ENCODE results near the gene HRK.

The HRK gene

DNA sequence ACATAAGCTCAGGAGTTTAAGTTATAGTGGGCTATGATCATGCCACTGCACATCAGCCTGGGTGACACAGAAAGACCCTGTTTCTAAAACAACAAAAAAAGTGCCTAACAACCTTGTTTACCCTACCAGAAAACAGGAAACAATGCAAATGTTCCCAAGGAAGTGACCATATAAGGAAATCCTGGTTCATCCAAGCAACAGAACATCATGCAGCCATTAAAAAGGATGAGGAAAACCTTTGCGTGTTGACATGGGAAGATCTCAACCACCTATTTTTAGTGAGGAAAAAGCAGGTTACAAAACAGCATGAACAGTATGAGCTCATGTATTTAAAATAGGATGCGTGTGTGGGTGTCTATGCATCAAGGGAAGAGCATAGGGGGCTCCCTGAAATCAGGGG is 13.7 kb downstream of the HRK start:
- DNase-seq (ENCODE audit: low spot score) = no peak

DNA sequence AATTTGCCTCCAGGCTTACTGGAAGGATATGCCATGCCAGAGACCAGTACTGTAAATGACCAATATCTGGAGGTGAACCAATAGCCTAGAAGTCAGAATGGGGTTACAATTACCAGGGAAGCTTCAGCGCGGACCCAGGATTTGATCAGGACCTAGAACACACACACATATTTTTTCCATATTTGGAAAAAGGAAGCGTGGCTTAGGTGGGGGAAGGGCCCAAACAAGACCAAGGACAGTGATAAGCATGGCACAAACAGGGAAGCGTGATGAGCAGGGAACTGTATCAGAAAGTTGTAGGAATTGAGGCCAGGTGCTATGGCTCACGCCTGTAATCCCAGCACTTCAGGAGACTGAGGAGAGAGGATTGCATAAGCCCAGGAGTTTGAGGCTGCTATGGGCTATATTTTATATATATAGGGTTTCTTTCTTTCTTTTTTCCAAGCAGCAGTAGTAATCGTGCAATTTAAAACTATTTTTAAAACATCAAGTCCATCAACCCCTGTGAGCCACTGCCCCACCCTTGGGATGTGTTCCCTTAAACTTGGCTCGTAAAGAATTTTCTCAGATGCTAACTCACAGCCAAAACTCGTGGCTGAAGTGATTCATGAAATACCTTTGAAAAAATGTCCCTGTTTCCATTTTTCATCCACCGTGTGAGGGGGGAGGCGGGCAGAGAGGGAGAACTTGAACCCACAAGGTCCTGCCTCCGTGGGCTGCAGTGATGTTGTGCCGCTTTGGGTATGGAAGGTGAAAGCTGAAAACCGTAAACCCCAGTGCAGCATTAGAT is 16.7 kb downstream of the HRK start:
- peak; percentile 46 for DNase-seq (ENCODE audit: low spot score)

DNA sequence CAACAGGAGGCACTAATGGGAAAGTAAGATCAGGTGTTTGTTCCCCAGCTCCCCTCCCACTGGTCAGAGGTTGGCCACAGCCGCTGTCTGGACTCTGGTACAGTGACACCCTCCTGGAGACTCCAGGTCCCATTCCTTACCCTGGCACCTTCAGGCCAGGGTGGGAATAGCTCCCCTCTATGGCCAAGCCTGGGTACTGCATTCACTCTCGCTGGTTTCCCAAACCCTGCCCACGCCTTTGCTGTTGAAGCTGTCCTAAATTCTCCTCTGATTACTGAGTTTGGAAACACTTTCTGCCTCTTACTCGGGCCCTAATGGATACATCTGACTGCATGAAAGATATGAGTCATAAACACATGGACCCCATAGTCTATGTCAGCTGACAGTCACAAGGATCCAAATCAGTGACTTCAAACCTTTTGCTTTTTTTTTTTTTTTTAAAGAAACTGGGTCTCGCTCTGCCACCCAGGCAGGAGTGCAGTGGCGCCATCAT is 17.9 kb downstream of the HRK start:
- no peak for DNase-seq (ENCODE audit: low spot score)

DNA sequence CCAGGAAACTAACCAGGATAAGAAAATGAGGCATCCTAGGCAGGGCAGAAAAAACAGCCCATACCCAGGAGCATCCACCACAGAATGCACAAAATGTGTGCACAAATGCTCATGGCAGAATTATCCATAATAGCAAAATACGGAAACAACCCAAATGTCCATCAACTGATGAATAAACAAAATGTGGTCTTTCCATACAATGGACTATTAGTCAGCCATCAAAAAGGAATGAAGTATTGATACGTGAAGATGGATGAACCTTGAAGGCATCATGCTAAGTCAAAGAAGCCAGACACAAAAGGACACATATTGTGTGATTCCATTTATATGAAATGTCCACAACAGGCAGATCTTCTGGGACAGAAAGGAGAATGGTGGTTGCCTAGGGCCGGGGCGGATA is 19.1 kb downstream of the HRK start:
- no peak for DNase-seq (ENCODE audit: low spot score)

DNA sequence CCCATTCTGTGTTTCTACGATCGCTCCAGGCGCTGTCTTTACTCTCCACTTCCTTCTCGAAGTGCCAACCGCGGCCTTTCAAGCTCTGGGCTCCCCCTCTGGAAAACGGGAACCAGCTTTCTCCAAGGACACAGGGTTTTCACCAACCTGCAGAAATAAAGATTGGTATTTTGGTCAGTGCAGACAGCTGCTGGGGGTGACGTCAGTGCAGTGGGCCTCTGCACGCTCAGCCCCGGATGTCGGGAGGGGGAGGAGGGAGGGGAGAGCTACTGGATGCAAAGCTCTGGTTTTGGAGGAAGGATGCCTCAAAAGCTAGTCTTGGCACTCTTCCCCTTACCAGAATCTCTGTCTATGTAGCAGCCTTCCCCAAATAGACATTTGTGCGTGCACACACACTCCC is 19.9 kb downstream of the HRK start:
- DNase-seq (ENCODE audit: low spot score) = no peak

DNA sequence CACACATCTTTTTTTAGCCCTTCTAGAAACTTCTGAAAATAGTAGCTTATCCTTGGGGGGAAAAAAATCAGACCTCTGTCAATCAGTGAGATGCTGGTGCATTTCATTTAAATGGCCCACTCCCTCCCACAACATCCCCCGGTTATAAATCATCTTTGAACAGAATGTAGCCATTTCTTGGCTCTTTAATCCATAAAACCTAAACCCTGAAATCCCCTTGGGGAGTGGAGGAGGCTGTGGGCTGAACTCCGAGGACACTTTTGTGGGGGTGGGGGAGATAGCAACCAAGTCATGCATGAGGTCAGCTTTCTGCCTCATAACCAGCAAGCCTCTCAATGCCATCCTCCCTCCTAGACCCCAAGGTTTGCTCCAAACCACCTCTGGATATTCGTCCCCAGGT is 21.0 kb downstream of the HRK start:
- no peak for DNase-seq (ENCODE audit: low spot score)

DNA sequence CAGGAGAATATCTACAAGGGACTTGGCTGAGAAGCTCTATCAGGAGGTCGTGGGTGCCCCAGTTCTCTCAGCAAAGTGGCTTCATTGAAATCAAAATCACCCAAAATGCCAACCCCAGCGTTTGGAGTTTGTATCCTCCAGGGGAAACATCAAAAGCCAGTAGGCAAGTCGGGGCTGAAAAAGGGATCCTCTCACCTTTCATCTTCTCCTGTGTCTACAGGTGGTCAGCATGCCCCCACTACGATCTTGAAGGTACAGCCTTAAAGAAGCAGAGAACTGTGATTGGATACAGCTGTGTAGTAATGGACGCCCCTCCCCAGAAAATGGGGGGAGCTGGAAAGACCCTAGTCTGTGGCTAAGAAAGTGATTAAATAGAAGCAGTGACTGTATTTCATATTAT is 22.2 kb downstream of the HRK start:
- DNase-seq (ENCODE audit: low spot score) = no peak

DNA sequence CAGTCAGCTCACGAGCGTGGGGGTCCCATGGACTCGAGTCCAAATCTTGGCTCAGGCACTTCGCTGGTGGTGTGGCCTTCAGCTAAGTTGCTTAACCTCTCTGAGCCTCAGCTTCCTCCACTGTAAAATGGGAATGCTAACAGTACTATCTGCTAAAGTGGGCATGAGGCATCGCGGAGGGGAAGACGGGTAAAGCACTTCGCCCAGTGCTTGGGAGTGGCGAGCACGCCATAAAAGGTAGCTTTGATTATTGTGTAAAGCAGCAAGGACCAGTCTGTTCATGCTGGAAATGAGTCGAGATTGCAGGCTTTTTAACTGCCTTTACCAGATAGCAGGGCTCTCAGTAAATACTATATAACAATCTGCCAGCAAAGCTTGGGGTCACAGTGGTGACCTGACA is 24.5 kb downstream of the HRK start:
- DNase-seq (ENCODE audit: low spot score) = no peak

DNA sequence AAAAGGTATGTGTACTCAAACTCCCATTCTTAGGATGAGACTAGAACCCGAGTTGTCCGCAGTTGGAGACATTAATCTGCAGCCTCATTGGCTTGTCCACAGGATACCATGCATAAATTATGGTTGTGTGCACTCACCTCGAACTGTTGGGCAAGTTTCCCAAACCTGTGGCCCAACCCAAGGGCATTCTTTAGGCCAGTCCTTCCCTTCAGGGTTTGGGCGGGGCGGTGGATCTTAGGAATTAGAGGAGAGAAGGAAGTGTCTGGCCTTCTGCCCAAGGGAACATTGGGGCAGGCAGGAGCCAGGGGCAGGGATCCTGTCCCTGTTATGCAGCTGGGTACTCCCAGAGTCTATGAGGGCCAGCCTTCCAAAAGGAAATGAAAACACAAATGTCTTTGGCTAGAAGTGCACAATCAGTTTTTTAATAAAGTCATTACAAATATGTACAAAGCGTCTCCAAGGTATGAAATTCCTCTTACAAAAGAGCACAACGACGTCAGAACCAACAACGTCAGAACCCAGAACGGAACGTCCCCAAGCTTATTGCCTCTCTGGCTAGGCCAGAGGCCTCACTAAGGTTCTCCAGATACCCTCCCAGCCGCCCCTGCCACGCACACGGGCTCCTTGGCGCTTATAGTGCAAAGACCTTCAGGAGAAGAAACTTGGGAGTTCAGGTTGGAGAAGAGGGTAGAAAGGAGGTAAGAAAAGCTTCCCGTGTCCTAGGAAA is 25.3 kb downstream of the HRK start:
- no peak for DNase-seq (ENCODE audit: low spot score)

DNA sequence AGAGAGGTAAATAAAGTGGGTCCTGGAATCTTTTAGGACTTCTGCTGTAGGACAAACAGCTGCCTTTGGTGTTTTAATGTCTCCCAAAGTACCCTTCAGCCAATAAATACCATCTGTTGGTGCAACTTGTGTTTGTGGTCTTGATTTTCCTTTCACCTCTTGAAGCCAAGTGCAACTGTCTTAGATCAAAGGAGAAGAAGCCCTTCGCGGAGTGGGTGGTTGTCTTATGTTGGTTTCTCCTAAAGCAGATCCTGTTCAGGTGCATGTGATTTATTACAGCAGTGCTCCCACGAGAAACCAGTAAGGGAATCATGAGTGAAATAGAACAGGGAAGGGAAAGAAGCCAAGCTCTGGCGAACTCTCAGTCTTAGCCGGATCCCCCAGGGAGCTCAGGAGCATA is 27.7 kb downstream of the HRK start:
- DNase-seq (ENCODE audit: low spot score) = no peak

DNA sequence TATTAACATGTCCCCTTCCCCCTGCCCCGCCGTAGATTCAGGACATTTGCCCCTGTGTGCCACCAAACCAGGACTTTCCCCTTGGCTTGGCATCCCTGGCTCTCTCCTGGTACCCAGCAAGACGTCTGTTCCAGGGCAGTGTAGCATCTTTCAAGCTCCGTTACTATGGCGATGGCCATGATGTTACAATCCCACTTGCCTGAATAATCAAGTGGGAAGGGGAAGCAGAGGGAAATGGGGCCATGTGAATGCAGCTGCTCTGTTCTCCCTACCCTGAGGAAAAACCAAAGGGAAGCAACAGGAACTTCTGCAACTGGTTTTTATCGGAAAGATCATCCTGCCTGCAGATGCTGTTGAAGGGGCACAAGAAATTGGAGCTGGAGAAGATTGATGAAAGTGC is 28.9 kb downstream of the HRK start:
- DNase-seq (ENCODE audit: low spot score) = no peak

DNA sequence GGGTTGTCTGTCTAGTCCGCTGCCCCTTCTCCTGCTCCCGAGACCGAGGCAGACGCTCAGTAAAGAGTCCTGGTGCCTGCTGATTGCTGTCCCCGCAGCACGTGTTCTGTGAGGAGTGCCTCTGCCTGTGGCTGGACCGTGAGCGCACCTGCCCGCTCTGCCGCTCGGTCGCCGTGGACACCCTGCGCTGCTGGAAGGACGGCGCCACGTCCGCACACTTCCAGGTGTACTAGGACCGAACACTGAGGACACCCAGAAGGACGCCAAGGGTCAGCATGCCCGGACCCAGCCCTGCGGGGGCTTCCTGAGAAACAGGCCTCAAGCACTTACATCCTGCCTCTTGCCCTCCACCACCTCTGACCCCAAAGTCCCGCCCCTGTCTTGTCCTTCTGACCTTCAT is 32.0 kb downstream of the HRK start:
- DNase-seq (ENCODE audit: low spot score) = no peak

DNA sequence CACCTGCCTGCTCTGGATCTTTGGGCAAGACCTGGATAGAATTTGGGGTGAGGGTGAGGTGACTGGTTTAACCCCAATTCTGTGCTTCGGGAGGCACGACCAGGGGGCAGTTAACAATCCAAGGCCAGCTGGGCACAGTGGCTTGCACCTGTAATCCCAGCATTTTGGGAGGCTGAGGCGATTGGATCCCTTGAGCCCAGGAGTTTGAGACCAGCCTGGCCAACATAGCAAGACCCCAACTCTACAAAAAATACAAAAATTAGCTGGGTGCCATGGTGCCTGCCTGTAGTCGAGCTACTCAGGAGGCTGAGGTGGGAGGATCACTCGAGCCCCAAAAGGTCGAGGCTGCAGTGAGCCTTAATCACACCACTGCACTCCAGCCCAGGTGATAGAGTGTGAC is 38.2 kb downstream of the HRK start:
- DNase-seq (ENCODE audit: low spot score) = no peak

DNA sequence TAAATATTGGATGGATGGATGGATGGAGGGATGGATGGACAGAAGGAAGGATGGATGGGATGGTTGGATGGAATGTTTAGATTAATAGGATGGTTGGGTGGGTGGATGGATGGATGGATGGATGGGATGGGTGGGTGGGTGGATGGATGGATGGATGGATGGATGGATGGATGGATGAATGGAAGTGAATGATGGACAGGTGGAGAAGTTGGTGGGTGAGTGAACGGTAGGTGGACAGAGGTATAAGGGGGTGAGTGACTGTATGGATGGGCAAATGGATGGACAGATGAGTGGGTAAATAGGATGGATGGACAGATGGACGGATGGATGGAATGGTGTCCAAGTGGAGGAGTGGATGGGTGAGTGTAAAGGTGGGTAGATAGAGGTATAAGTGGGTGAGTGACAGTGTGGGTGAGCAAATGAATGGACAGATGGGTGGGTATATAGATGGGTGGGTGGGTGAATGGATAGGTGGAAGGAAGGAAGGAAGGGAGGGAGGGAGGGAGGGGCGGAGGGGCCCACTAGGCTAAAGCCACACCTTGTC is 41.9 kb downstream of the HRK start:
- DNase-seq (ENCODE audit: low spot score) = no peak

DNA sequence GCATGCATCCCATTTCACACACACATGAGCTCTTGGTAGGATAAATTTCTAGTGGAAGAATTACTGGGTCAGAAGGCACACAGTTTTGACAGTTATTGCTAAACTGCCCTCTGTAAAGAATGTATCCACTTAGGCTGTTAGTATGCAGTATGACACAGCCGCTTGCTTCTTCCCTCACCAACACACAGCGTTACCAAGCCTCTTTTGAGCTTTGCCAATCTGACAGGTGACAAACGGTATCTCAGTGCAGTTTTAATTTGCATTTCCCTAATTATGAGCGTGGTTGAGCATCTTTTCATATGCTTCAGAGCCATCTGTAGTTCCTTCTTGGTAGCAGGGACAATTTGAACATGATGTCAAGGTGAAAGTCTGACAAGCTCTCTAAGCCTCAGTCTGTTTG is 42.9 kb downstream of the HRK start:
- DNase-seq (ENCODE audit: low spot score) = no peak

DNA sequence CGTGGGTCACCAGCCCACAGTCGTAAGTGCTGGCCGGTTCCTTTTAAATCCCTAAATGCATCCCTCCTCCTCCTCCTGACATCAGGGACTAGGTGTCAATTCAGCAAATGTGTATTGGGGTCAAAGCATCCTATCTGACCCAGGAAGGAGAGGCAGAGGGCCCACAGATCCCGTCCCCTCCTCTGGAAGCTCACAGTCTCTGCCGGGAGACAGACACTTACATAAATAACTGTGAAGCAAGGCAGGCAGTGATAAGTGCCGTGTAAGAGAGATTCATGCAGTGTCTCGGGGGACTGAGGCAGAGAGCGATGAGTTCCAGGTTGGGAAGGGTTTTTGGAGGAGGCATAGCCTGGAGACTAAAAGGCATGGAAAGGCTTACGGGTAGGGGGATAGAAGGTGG is 44.1 kb downstream of the HRK start:
- no peak for DNase-seq (ENCODE audit: low spot score)

DNA sequence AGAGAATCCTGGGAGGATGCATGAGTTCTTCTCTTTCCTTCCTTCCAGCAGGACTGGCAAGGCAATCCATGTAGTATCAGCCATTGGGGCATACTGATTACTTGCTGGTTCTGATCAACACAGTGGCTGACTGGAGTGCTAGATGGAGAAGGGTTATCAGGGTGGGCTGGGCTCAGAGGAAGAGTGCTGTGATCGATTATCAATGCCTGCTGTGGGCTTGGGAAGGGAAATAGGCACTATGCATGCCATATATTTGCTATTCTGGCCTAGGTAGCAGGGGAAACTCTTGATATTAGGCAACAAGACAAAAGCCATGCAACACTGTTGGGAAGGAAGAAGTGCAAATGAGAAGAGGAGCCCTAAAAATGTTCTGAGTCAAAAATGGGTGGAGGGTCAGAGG is 45.8 kb downstream of the HRK start:
- no peak for DNase-seq (ENCODE audit: low spot score)

DNA sequence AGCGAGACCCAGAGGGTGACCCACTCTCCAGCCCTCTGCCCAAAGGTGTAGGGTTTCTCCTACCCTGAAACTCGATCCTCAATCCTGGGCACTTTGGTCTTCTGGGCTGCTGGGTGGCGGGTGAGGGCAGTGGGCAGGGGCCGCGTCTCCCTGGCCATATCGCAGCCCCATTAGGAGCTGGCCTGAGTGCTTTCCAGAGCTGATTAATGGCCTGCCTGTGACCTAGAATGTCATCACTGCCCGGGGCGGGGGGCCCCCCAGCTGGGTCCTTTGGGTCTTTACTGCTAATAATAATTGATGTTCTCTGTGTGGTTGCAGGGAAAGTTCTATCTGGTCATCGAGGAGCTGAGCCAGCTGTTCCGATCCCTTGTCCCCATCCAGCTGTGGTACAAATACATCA is 47.8 kb downstream of the HRK start:
- no peak for DNase-seq (ENCODE audit: low spot score)

DNA sequence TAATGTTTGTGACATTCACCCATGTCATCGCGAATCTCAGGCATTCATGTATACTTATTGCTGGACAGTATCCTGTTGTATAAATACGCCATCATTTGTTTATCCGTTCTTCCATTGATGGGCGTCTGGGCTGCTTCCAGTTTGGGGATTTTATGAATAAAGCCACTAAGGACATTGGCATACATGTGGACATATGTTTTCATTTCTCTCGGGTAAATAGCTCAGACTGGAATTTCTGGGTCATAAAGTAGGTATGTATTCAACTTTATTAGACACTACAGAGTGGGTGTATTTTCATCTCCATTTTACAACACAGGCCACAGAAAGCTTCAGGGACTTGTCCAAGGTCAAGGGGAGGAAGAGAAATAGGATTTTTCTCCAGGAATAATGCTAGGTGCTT is 48.9 kb downstream of the HRK start:
- no peak for DNase-seq (ENCODE audit: low spot score)

DNA sequence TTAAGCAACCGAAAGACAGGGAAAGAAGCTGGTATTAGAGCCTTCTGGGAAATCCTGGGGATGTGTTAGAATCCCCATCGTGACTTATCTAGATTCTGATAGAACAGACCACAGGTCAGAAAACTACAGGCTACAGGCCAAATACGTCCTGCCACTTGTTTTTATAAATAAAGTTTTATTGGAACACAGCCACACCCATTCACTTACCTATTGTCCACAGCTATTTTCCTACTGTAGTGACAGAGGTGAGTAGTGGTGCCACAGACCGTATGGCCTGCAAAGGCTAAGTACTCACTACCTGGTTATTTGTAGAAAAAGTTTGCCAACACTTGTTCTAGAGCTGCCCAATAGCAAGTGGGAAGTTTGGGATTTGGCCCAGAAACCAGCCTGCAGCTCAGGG is 53.8 kb downstream of the HRK start:
- no peak for DNase-seq (ENCODE audit: low spot score)

DNA sequence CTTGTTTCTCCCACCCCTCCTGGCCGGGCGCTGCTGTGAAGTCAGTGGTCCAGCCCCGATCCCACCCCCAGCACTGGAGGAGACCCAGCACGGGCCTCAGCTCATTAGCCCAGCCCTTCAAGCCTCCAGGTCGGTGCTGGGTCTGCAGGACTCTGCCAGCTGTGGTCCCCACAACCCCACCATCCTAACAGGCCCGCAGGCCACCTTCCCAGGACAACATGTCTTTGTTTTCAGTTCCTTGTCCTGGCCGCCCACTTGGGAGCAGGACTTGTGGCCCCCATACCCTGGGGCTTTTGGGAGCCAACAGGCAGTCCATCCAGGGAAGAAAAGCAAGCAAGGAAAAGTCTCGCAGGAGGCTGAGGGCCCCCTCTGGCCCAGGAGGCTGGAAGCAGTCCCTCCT is 60.0 kb downstream of the HRK start:
- DNase-seq (ENCODE audit: low spot score) = no peak

DNA sequence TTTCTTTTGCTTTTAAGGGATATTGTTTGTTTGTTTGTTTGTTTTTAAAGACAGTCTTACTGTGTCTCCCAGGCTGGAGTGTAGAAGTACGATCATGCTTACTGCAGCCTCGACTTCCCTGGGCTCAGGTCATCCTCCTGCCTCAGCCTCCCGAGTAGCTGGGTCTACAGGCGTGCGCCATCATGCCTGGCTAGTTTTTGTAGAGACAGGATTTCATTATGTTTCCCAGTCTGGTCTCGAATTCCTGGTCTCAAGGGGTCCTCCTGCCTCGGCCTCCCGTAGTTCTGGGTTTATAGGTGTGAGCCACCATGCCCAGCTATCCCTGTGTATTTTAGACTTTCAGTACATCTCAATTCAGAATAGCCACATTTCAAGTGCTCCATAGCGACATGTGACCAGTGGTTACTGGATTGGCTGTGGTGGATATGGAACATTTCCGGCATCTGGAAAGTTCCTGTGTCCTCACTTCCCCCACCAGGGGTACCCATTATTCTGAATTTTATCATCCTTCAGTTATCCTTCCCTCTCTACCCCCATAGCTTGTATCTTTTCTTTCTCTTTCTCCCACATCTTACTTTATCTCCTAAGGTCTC is 61.1 kb downstream of the HRK start:
- DNase-seq (ENCODE audit: low spot score) = no peak

Data from SK-N-DZ (cell line).